ENCODE data around the gene CYP4F22.
"Not testable (repeated sequence)": the region's sequence is repeated elsewhere in the genome, so short reads cannot be mapped to it uniquely, and the experiment has no call there.

- not testable (repeated sequence) for TF ChIP-seq SP2 (IDR thresholded peaks at IDR 0.05; ENCODE audit: low read length); POLR2AphosphoS5 (IDR thresholded peaks at IDR 0.05; ENCODE audit: low read depth, low read length); SP1 (IDR thresholded peaks at IDR 0.05; ENCODE audit: low read depth, low read length); POLR2A (IDR thresholded peaks at IDR 0.05; ENCODE audit: control extremely low read depth in 1 of 2, low read depth in 2 of 2, low read length in 2 of 2); JUN (IDR thresholded peaks at IDR 0.05; ENCODE audit: low read depth, low read length); EP300 (IDR thresholded peaks at IDR 0.05; ENCODE audit: borderline replicate concordance in 1 of 2, low read depth in 2 of 2, low read length in 2 of 2); HDAC2 (IDR thresholded peaks at IDR 0.05; ENCODE audit: borderline replicate concordance in 1 of 2, low read depth in 2 of 2, low read length in 2 of 2); SUZ12 (IDR thresholded peaks at IDR 0.05; ENCODE audit: low read length); CTCF (IDR thresholded peaks at IDR 0.05; ENCODE audit: control extremely low read depth in 1 of 3, insufficient read depth in 1 of 3, low read depth in 1 of 3, low read length in 3 of 3); PHF8 (conservative IDR thresholded peaks at IDR 0.05; ENCODE audit: low read depth, low read length); RAD21 (IDR thresholded peaks at IDR 0.05 in 1 of 2, conservative IDR thresholded peaks at IDR 0.05 in 1 of 2; ENCODE audit: low read depth in 2 of 2, low read length in 2 of 2); YY1 (IDR thresholded peaks at IDR 0.05; ENCODE audit: low read depth, low read length); POU5F1 (IDR thresholded peaks at IDR 0.05; ENCODE audit: low read depth, low read length)
These were observed 25.2 kb downstream of the CYP4F22 start for GRCh38 chr19:15533522-15533830.
